ENCODE measurements around the gene CDKL4. TPM values are rescaled to one million over a fixed set of nuclear protein-coding genes. Genes with fewer than 3 reads are reported as not detected.
A peak's percentile ranks its signal among the peaks of the same experiment; 100 is the strongest.

The CDKL4 gene
- polyA plus RNA-seq, 3 donors: not detected

DNA sequence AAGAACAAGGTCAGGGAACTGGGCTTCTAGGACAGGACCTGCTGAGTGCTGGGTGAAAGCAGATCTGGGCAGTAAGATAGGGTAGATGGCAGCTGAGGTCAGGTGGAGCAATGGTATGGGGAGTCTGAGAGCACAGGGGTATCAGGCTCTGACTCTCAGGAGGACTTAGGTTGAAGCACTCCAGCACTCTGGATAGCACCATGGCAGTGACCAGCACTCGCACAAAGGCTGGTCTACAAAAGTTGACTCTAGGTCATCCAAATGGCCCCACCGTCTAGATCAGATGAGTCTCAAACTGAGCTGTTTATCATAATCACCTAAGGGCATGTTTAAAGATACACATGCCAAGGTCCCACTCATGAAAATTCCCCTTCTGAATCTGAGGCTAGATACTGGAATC lies 60.1 kb downstream of the CDKL4 start:
- H3K4me3 Mint-ChIP-seq: no peak overlapping the region
- H3K4me1 ChIP-seq (ENCODE audit: control insufficient read depth in 1 of 2, insufficient read depth in 2 of 2, low read length in 2 of 2): no peaks in the 10 kb centered on the region
- no peaks in the 10 kb centered on the region for H4K20me1 ChIP-seq (ENCODE audit: insufficient read depth, low read length)
- no peak for DNase-seq
- H3K4me3 ChIP-seq (replicated peaks in 1 of 3; ENCODE audit: low read depth in 2 of 3, low read length in 3 of 3): no peak overlapping the region
- H3K4me1 Mint-ChIP-seq: no peaks in the 10 kb centered on the region
- H2AFZ ChIP-seq (ENCODE audit: insufficient read depth, low read depth, low read length, poor library complexity, severe bottlenecking): no peak overlapping the region
- TF ChIP-seq, protein P1, sequence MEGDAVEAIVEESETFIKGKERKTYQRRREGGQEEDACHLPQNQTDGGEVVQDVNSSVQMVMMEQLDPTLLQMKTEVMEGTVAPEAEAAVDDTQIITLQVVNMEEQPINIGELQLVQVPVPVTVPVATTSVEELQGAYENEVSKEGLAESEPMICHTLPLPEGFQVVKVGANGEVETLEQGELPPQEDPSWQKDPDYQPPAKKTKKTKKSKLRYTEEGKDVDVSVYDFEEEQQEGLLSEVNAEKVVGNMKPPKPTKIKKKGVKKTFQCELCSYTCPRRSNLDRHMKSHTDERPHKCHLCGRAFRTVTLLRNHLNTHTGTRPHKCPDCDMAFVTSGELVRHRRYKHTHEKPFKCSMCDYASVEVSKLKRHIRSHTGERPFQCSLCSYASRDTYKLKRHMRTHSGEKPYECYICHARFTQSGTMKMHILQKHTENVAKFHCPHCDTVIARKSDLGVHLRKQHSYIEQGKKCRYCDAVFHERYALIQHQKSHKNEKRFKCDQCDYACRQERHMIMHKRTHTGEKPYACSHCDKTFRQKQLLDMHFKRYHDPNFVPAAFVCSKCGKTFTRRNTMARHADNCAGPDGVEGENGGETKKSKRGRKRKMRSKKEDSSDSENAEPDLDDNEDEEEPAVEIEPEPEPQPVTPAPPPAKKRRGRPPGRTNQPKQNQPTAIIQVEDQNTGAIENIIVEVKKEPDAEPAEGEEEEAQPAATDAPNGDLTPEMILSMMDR (IDR thresholded peaks at IDR 0.05): no peak
- no peaks in the 10 kb centered on the region for H3K36me3 ChIP-seq (replicated peaks in 1 of 2; ENCODE audit: control insufficient read depth in 1 of 2, insufficient read depth in 2 of 2, low read length in 2 of 2)
- no peaks in the 10 kb centered on the region for H3K9me3 ChIP-seq (replicated peaks in 1 of 2; ENCODE audit: control insufficient read depth in 1 of 2, insufficient read depth in 1 of 2, low read length in 2 of 2)
- intact Hi-C loops (cut with micrococcal nuclease): no loop called here
- no peaks in the 10 kb centered on the region for H3K27me3 ChIP-seq (ENCODE audit: control insufficient read depth in 2 of 2, insufficient read depth in 2 of 2, low read length in 2 of 2)
- H3K4me2 ChIP-seq (replicated peaks; ENCODE audit: extremely low read depth, low read length, poor library complexity, severe bottlenecking): no peak overlapping the region
- H3K9me3 Mint-ChIP-seq: peaks cover 0 to 2% (median 0%) of the 10 kb centered on the region in 7 donors
- WGBS (ENCODE audit: insufficient coverage): 100% methylated on average over 1 of the region's 2 CpGs
- H3K27ac Mint-ChIP-seq: no peak overlapping the region
- peaks cover 0 to 5% (median 2%) of the 10 kb centered on the region in 3 donors for H3K27me3 Mint-ChIP-seq (ENCODE audit: low read depth in 3 of 3)
- no peak overlapping the region for H3K27ac ChIP-seq (ENCODE audit: low read depth in 1 of 2, low read length in 2 of 2)
- no peaks in the 10 kb centered on the region for H3K36me3 Mint-ChIP-seq
- no peak overlapping the region for H3K9ac ChIP-seq (ENCODE audit: insufficient read depth, low read length, poor library complexity, severe bottlenecking)
- H3K79me2 ChIP-seq (ENCODE audit: insufficient read depth, low read length): no peaks in the 10 kb centered on the region

GRCh38 chr2:39181297-39181696 lies 62.5 kb downstream of the CDKL4 start:
- Mint-ChIP-seq H3K9me3 (no peaks in the 10 kb centered on the region), H3K4me3 (no peak overlapping the region), H3K36me3 (no peaks in the 10 kb centered on the region), H3K27ac (peak overlapping the region in 1 of 7 donors; percentile 64), H3K27me3 (ENCODE audit: low read depth in 3 of 3) (peaks cover 0 to 2% (median 2%) of the 10 kb centered on the region in 3 donors), H3K4me1 (no peaks in the 10 kb centered on the region)
- H3K9me3 ChIP-seq (replicated peaks in 1 of 2; ENCODE audit: control insufficient read depth in 1 of 2, insufficient read depth in 1 of 2, low read length in 2 of 2): no peaks in the 10 kb centered on the region
- H3K4me3 ChIP-seq (replicated peaks in 1 of 3; ENCODE audit: low read depth in 2 of 3, low read length in 3 of 3): no peak overlapping the region
- intact Hi-C loops (cut with micrococcal nuclease): no loop called here
- WGBS (ENCODE audit: insufficient coverage): no CpG with 5 or more reads among the region's 2 CpGs
- TF ChIP-seq, protein P1 (IDR thresholded peaks at IDR 0.05): no peak
- no peaks in the 10 kb centered on the region for H4K20me1 ChIP-seq (ENCODE audit: insufficient read depth, low read length)
- H2AFZ ChIP-seq (ENCODE audit: insufficient read depth, low read depth, low read length, poor library complexity, severe bottlenecking): no peak overlapping the region
- no peak overlapping the region for H3K27ac ChIP-seq (ENCODE audit: low read depth in 1 of 2, low read length in 2 of 2)
- no peaks in the 10 kb centered on the region for H3K4me1 ChIP-seq (ENCODE audit: control insufficient read depth in 1 of 2, insufficient read depth in 2 of 2, low read length in 2 of 2)
- no peak overlapping the region for H3K4me2 ChIP-seq (replicated peaks; ENCODE audit: extremely low read depth, low read length, poor library complexity, severe bottlenecking)
- no peaks in the 10 kb centered on the region for H3K27me3 ChIP-seq (ENCODE audit: control insufficient read depth in 2 of 2, insufficient read depth in 2 of 2, low read length in 2 of 2)
- DNase-seq: no peak
- no peak overlapping the region for H3K9ac ChIP-seq (ENCODE audit: insufficient read depth, low read length, poor library complexity, severe bottlenecking)
- no peaks in the 10 kb centered on the region for H3K36me3 ChIP-seq (replicated peaks in 1 of 2; ENCODE audit: control insufficient read depth in 1 of 2, insufficient read depth in 2 of 2, low read length in 2 of 2)
- no peaks in the 10 kb centered on the region for H3K79me2 ChIP-seq (ENCODE audit: insufficient read depth, low read length)

Data from CD14-positive monocyte (primary cell).